ENCODE measurements around the gene USH2A. TPM values are rescaled to one million over a fixed set of nuclear protein-coding genes. Genes with fewer than 3 reads are reported as not detected.

Gene USH2A
- total RNA-seq, 2 donors from 2014 or later = not detected

DNA sequence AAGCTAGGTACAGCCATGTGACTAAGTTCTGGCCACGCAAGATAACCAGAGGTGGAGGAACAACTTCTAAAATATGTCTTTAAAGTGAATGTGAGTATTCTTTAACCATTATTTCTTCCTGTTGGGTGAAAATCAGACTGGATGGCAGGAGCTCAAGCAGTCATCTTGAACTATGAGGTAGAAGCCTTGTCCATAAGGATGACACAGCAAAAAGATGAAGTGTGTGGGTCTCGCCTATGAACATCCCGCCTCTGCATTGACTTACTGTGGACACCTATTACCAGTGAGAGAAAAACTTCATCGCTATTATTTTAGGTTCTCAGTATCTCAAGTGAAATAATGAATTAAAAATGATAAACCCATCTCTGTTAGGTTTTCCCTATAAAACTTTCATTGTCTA lies 365.3 kb downstream of the USH2A start:
- H3K27ac Mint-ChIP-seq = no peak overlapping the region
- H3K4me1 Mint-ChIP-seq = no peaks in the 10 kb centered on the region
- H3K36me3 Mint-ChIP-seq (ENCODE audit: low read depth) = no peaks in the 10 kb centered on the region
- no peaks in the 10 kb centered on the region for H3K27me3 Mint-ChIP-seq
- no peak overlapping the region for H3K4me3 Mint-ChIP-seq
- H3K9me3 Mint-ChIP-seq = peaks cover 18% of the 10 kb centered on the region
- ATAC-seq (replicated peaks) = no peak

DNA sequence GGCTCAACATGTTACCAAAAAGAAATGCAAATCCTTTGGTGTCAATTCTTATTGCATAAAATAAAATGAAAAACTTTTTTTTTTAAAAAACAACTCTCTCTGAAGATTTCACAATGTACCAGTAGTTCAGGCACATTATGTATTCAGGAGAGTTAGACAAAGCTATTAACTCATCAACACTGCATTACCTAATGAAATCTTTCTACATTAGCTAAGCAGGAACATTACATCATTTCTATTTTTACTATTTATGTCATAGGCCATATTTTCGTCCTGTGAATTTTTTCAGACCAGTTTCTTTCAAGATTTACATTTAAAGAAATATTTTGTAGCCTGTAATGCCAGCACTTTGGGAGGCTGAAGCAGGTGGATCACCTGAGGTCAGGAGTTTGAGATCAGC lies 366.2 kb downstream of the USH2A start:
- H3K27me3 Mint-ChIP-seq = no peaks in the 10 kb centered on the region
- no peaks in the 10 kb centered on the region for H3K4me1 Mint-ChIP-seq
- H3K4me3 Mint-ChIP-seq = no peak overlapping the region
- ATAC-seq (replicated peaks) = no peak
- H3K36me3 Mint-ChIP-seq (ENCODE audit: low read depth) = no peaks in the 10 kb centered on the region
- H3K9me3 Mint-ChIP-seq = peaks cover 20% of the 10 kb centered on the region
- H3K27ac Mint-ChIP-seq = no peak overlapping the region

DNA sequence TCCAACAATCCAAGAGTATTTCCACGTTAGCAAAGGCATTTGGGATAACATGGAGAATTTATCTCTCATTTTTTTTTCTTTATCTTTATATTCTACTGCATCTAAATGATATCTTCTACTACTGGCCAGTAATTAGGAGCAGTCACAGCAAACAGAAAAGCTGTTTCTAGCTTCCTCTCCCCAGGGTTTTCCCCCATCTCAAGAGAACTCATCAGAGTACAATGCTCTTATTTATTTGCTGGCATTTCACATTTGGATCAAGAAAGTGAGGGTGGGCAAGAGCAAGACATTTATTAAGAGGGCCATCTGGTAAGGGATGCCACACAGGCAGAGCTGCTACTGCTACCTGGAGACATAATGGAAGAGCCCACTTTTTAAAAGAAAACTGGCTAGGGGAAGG lies 368.2 kb downstream of the USH2A start:
- Mint-ChIP-seq H3K27ac (no peak overlapping the region), H3K9me3 (peaks cover 26% of the 10 kb centered on the region), H3K27me3 (no peaks in the 10 kb centered on the region), H3K36me3 (ENCODE audit: low read depth) (no peaks in the 10 kb centered on the region), H3K4me3 (no peak overlapping the region), H3K4me1 (no peaks in the 10 kb centered on the region)
- ATAC-seq (replicated peaks) = no peak

DNA sequence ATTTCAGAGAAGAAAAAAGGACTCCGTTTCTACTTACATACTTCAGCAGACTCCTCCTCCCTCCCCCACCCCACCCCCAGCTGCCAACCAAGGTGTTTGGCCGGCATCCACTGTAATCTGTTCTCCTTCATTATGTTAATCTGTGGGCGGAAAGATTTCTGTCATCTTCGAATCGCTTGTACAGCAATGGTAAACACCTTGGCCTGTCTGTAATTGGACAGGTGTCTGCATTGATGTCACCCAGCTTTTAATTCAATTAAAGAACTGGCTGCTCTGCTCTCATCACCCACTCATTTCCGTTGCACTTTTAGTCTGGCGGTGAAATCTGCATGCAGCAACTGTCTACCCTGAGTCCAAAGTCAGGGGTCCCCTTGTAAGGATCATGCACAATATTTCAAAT lies 368.6 kb downstream of the USH2A start:
- Mint-ChIP-seq H3K4me3 (no peak overlapping the region), H3K27me3 (no peaks in the 10 kb centered on the region), H3K9me3 (peaks cover 30% of the 10 kb centered on the region), H3K4me1 (no peaks in the 10 kb centered on the region), H3K27ac (no peak overlapping the region), H3K36me3 (ENCODE audit: low read depth) (no peaks in the 10 kb centered on the region)
- ATAC-seq (replicated peaks) = no peak

DNA sequence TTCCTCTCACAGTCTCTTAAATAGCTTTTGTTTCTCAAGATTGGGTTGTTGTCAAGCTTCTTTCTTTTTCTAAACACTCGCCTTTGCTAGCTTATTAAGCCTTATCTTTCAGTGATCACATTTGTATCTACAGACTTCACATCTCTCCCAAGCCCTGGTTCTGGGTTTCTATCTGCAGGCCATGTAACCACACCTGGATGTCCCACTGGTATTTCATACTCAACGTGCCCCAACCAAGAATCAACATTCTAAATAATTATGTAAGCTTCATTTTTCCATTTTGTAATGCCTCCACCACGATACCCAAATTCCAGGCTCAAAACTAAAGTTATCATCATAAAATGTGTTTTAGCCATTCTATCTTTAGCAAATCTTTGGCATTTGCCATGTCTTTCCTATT lies 372.2 kb downstream of the USH2A start:
- Mint-ChIP-seq H3K27me3 (no peaks in the 10 kb centered on the region), H3K27ac (no peak overlapping the region), H3K4me3 (no peak overlapping the region), H3K36me3 (ENCODE audit: low read depth) (no peaks in the 10 kb centered on the region), H3K9me3 (peaks cover 28% of the 10 kb centered on the region), H3K4me1 (no peaks in the 10 kb centered on the region)
- ATAC-seq (replicated peaks) = no peak

DNA sequence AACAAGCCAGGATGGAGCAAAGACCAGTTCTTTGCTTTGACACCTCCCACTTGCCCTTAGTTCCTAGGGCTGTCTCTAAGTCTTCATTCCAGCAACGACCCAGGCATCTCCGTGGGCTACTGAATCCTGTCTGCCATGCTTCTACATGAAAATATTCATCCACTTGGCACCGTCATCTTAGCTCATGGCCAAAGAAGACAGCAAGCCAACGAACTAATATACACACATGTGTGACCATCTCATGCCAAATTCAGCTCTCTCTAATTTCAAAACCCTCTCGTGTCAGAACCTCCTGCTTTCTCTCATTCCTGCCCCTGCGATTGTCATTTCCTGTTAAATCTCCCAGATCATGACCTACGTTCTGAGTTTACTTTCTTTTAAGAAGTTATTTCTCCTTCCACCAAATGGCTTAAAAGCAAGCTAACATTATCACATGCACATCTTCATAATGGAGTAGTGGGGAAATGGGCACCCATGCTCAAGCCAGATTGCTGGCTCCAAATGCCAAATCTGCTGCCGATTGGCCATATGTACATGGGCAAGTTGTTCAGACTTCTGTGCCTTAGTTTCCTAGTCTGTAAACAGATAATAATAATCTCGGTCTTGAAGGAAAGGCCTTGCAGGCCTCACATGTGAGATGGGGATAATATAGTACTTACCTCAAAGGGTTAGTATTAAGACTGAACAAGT lies 373.4 kb downstream of the USH2A start:
- no peak overlapping the region for H3K27ac Mint-ChIP-seq
- H3K9me3 Mint-ChIP-seq = peaks cover 25% of the 10 kb centered on the region
- no peaks in the 10 kb centered on the region for H3K4me1 Mint-ChIP-seq
- no peak overlapping the region for H3K4me3 Mint-ChIP-seq
- H3K27me3 Mint-ChIP-seq = no peaks in the 10 kb centered on the region
- no peak for ATAC-seq (replicated peaks)
- H3K36me3 Mint-ChIP-seq (ENCODE audit: low read depth) = no peaks in the 10 kb centered on the region

DNA sequence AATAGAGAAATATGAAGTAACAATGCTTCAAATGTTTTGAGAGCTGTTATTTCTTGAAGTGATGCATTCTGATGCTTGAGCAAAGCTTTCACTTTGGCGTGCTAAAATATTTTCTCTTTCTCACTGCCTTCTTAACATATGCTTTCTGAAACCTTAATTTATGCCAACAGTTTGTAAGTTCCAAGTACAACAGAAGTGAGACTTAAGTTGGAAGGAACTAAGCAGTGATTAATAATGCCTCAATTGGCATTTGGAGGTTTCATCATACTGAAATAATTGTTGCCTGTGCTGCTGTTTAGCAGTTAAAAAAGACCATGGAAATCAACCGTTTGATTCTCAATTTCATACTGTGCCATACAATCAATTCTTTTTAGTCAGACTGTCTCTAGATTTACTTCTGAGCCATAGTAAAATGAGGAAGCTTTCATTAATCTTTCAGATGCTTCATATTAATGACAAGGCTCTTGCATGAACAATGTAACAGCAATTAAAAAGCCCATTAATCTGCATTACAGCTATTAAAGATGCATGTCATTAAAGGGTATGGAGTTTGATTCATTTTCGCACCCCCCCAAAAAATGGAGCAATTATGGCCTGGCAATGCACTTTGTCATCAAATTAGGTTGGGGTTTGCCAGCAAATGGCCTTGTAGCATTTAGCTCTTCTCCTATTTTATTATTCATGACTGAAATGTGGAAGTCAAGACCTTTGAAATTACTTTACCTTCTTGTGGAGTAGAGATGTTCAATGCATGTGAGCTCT lies 375.3 kb downstream of the USH2A start:
- no peaks in the 10 kb centered on the region for H3K4me1 Mint-ChIP-seq
- H3K27me3 Mint-ChIP-seq = no peaks in the 10 kb centered on the region

DNA sequence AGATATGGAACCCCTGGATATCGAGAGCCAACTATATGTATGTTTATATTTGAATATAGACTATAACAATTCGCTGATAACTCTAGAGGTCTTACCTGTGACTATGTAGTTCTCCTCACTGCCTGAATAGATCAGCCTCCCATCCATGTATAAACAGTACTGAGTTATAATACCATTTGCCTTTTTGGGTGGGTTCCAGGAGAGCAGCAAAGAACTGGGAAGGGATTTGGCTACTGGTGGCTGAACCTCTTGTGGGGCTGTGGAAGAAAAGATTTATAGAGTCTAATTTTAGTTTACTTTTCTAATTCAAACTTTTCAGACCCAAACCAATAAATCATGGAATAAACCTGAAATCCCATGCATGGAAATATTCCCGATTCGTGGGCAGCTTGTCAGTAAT lies 376.9 kb downstream of the USH2A start:
- no peak overlapping the region for H3K4me3 Mint-ChIP-seq
- H3K27me3 Mint-ChIP-seq = no peaks in the 10 kb centered on the region
- no peaks in the 10 kb centered on the region for H3K36me3 Mint-ChIP-seq (ENCODE audit: low read depth)
- H3K9me3 Mint-ChIP-seq = peaks cover 23% of the 10 kb centered on the region
- no peak for ATAC-seq (replicated peaks)
- no peak overlapping the region for H3K27ac Mint-ChIP-seq
- no peaks in the 10 kb centered on the region for H3K4me1 Mint-ChIP-seq

More for the DNA sequence above, 375.3 kb downstream of the USH2A start:
- no peak for ATAC-seq (replicated peaks)
- Mint-ChIP-seq H3K4me3 (no peak overlapping the region), H3K36me3 (ENCODE audit: low read depth) (no peaks in the 10 kb centered on the region), H3K9me3 (peaks cover 26% of the 10 kb centered on the region), H3K27ac (no peak overlapping the region)

DNA sequence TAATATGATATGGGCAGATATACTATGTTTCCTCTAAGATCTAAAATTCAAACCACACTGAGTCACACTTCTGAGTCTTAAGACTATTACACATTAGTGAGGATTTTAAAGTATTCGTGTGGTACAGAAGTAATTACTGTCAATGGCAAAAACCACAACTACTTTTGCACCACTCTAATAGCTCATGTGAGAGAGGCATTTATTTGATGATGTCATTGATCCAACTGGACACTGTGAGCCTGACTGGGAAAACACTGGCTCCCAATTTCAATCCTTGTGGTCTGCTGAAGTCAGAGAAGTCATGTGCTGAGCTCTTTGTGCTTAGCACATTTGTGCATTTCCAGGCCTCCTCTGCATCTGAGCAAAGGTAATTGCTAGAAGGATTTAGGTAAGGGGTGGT lies 377.8 kb downstream of the USH2A start:
- no peak for ATAC-seq (replicated peaks)
- Mint-ChIP-seq H3K4me1 (no peaks in the 10 kb centered on the region), H3K9me3 (peaks cover 16% of the 10 kb centered on the region)

DNA sequence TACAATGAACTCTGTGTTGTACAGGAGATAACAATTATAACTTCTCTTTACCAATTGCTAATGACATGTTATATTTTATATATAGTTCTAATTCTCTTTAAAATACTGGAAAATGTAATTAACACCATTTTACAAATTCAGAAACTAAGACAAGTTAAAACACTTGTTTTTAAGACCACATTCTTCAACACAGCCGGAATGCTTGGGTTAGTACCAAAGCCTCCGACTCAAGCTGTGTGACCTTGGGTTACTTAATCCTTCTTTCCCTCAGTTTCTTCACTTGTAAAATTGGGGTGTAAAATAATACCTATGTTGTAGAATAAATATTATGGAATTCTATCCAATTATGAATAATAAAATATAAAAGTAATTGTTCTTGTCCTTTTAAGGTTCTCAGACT lies 378.7 kb downstream of the USH2A start:
- H3K4me1 Mint-ChIP-seq = no peaks in the 10 kb centered on the region
- H3K27me3 Mint-ChIP-seq = no peaks in the 10 kb centered on the region
- no peak overlapping the region for H3K27ac Mint-ChIP-seq
- peaks cover 14% of the 10 kb centered on the region for H3K9me3 Mint-ChIP-seq
- H3K4me3 Mint-ChIP-seq = no peak overlapping the region
- no peaks in the 10 kb centered on the region for H3K36me3 Mint-ChIP-seq (ENCODE audit: low read depth)
- ATAC-seq (replicated peaks) = no peak

More for the DNA sequence above, 377.8 kb downstream of the USH2A start:
- H3K36me3 Mint-ChIP-seq (ENCODE audit: low read depth) = no peaks in the 10 kb centered on the region
- no peaks in the 10 kb centered on the region for H3K27me3 Mint-ChIP-seq
- no peak overlapping the region for H3K4me3 Mint-ChIP-seq
- H3K27ac Mint-ChIP-seq = no peak overlapping the region

DNA sequence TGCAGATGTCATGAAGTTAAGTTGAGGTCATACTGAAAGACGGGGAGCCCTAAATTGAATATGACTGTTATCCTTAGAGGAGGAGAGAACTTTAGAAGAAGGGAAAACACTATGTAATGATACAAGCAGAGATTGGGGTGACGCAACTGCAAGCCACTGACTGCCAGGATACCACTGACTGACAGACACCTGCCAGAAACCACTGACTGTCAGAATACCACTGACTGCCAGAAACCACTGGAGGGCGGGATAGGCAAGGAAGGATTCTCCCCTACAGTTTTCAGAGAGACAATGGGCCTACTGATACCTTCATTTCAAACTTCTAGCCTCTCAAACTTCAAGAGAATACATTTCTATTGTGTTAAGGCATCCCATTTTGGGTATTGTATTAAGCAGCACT lies 388.7 kb downstream of the USH2A start:
- Mint-ChIP-seq H3K27me3 (no peaks in the 10 kb centered on the region), H3K4me1 (no peaks in the 10 kb centered on the region), H3K27ac (no peak overlapping the region), H3K4me3 (no peak overlapping the region), H3K9me3 (peaks cover 29% of the 10 kb centered on the region), H3K36me3 (ENCODE audit: low read depth) (no peaks in the 10 kb centered on the region)
- no peak for ATAC-seq (replicated peaks)

DNA sequence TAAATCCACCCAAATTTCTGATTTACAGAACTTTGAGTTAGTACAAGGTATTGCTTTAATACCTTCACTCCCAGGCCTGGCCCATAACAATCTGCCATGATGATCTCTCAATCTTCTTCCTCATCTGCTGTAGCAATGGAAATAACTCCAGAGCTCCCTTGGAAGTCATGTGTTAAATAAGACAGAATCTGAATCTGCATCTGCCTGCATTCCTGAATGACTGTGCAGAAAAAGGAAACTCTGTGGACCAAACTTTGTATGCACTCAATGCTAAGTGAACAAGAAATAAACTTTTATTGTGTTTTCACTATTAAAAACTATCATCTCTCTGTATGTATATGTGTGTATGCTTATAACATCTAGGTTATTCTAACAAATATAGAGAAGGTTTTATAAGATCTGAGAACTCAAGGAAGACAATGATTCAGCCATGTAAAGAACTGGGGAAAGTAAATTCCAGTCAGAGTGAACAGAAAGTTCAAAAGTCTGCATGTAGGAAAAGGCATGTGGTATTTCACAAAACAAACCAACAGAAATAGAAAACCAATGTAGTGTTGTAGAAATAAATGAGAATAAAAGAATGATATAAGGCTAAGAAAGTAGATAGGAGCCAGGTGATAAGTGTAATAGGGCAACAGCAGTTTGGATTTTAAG lies 390.2 kb downstream of the USH2A start:
- no peaks in the 10 kb centered on the region for H3K4me1 Mint-ChIP-seq
- no peak overlapping the region for H3K27ac Mint-ChIP-seq
- no peaks in the 10 kb centered on the region for H3K27me3 Mint-ChIP-seq
- H3K9me3 Mint-ChIP-seq = peaks cover 29% of the 10 kb centered on the region
- no peak overlapping the region for H3K4me3 Mint-ChIP-seq
- no peak for ATAC-seq (replicated peaks)
- H3K36me3 Mint-ChIP-seq (ENCODE audit: low read depth) = no peaks in the 10 kb centered on the region

DNA sequence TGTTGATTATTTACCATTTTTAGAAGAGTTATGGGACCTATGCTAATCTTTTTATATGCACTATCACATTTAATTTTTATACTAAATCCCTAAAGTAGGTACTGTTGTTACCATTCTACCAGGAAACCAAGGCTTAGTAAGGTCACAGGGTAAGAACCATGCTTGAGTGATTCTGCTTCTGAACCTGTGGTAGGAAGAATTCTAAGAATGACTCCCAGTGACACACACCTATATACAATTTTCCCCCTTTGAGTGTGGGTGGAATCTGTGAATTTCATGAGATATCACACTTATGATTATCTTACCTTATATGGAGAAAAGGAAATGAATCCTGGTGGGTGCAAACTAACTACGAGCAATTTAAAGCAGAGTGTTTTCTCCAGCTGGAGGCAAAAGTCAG lies 391.0 kb downstream of the USH2A start:
- H3K27me3 Mint-ChIP-seq = no peaks in the 10 kb centered on the region
- no peak overlapping the region for H3K27ac Mint-ChIP-seq
- peaks cover 25% of the 10 kb centered on the region for H3K9me3 Mint-ChIP-seq
- H3K4me3 Mint-ChIP-seq = no peak overlapping the region
- H3K36me3 Mint-ChIP-seq (ENCODE audit: low read depth) = no peaks in the 10 kb centered on the region
- no peaks in the 10 kb centered on the region for H3K4me1 Mint-ChIP-seq
- no peak for ATAC-seq (replicated peaks)

DNA sequence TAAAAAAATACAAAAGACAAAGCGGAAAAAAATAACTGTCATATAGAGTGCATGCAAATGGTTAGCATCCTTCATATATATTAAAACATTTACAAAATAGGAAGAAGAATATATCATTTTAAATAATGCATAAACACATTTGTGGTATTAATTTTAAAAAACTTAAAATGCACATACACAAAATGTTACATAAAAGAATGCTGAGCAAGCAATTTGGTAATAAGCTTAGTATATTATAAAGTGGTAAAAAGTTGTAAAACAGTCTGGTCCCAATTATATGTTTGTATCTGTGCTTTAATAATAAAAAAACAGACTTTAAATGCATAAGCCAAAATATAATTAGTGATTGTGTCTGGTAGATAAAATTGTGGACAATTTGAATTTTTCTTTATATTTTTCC lies 394.6 kb downstream of the USH2A start:
- Mint-ChIP-seq H3K9me3 (peaks cover 17% of the 10 kb centered on the region), H3K27me3 (no peaks in the 10 kb centered on the region), H3K4me3 (no peak overlapping the region), H3K36me3 (ENCODE audit: low read depth) (no peaks in the 10 kb centered on the region), H3K27ac (no peak overlapping the region), H3K4me1 (no peaks in the 10 kb centered on the region)
- no peak for ATAC-seq (replicated peaks)

DNA sequence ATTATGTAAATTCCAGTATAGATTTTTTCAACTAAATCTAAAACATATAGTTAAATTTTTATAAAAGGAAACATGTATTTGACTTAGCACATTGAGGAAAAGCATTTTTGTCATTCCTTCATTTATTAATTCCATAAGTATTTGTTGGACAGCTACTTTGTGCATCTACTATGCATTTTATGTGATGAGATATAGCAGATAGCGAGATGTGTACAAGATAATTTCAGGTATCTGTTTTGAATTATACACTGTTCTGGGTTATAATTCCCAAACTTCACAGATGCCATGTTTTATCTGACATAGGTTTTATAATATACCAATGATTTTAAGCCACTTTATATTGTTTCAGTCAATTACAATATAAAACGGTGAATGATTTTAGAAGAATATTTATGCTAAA lies 398.7 kb downstream of the USH2A start:
- Mint-ChIP-seq H3K27ac (no peak overlapping the region), H3K4me3 (no peak overlapping the region), H3K36me3 (ENCODE audit: low read depth) (no peaks in the 10 kb centered on the region), H3K4me1 (no peaks in the 10 kb centered on the region), H3K27me3 (no peaks in the 10 kb centered on the region), H3K9me3 (peaks cover 19% of the 10 kb centered on the region)
- no peak for ATAC-seq (replicated peaks)
